ENCODE data around the gene GALR2. TPM values are rescaled to one million over a fixed set of nuclear protein-coding genes. Genes with fewer than 3 reads are reported as not detected.

GALR2 gene
- total RNA-seq, 2 experiments from 2014 or later: 0.59 to 1.0 TPM

- Mint-ChIP-seq H3K36me3 (ENCODE audit: low read depth) (peaks cover 10% of the 10 kb centered on the region), H3K9me3 (no peaks in the 10 kb centered on the region), H3K27me3 (peaks cover 40% of the 10 kb centered on the region), H3K4me1 (ENCODE audit: low read depth) (peaks cover 66% of the 10 kb centered on the region), H3K27ac (peak overlapping the region; percentile 56), H3K4me3 (peak overlapping the region; percentile 77)
- ATAC-seq (ENCODE audit: poor library complexity) (no peak), DNase-seq (peak in 3 of 14 experiments; percentile 23 to 48 (median 40))
- Histone ChIP-seq H3K27me3 (ENCODE audit: control insufficient read depth in 1 of 2, insufficient read depth in 2 of 2, low read length in 2 of 2) (peaks cover 33 to 35% of the 10 kb centered on the region in 2 experiments), H3K4me1 (ENCODE audit: insufficient read depth, low read length) (peaks cover 71% of the 10 kb centered on the region), H3K27ac (ENCODE audit: low read depth in 1 of 2, low read length in 2 of 2) (no peak overlapping the region), H3K36me3 (ENCODE audit: insufficient read depth, low read length) (no peaks in the 10 kb centered on the region), H3K9me3 (ENCODE audit: control insufficient read depth in 1 of 2, insufficient read depth in 1 of 2, low read length in 2 of 2) (peaks cover 0 to 20% of the 10 kb centered on the region in 2 experiments), H3K4me3 (ENCODE audit: low read length) (peak overlapping the region; percentile 41)
- no peak for TF ChIP-seq CTCF (IDR thresholded peaks at IDR 0.05)
- CTCF ChIA-PET: interaction anchor here (0.7 kb wide), 1 partner anchor 204 kb away, joined by 3 read pairs; no protein-coding TSS in a partner anchor
- POLR2A ChIA-PET: interaction anchor here (0.8 to 1.3 kb wide), 3 partner anchors 12 to 47 kb away, joined by 4 to 6 read pairs (median 4); partner anchors contain the start of gene EXOC7
- intact Hi-C loops (cut with DNase I, micrococcal nuclease): no loop called here
These were observed 974 bp downstream of the GALR2 start for GRCh38 chr17:76075364-76076145.

GRCh38 chr17:76076146-76076764 lies 1.7 kb downstream of the GALR2 start:
- ChIA-PET POLR2A (interaction anchor here (0.8 to 1.8 kb wide), 5 partner anchors 13 to 47 kb away, joined by 3 to 6 read pairs (median 4); partner anchors contain the start of gene EXOC7), CTCF (interaction anchor here (0.7 kb wide), 1 partner anchor 203 kb away, joined by 3 read pairs; no protein-coding TSS in a partner anchor)
- Histone ChIP-seq H3K4me1 (ENCODE audit: insufficient read depth, low read length) (peaks cover 67% of the 10 kb centered on the region), H3K36me3 (ENCODE audit: insufficient read depth, low read length) (no peaks in the 10 kb centered on the region), H3K4me3 (ENCODE audit: low read length) (peak overlapping the region; percentile 41), H3K9me3 (ENCODE audit: control insufficient read depth in 1 of 2, insufficient read depth in 1 of 2, low read length in 2 of 2) (peaks cover 0 to 20% of the 10 kb centered on the region in 2 experiments), H3K27me3 (ENCODE audit: control insufficient read depth in 1 of 2, insufficient read depth in 2 of 2, low read length in 2 of 2) (peaks cover 33 to 35% of the 10 kb centered on the region in 2 experiments), H3K27ac (ENCODE audit: low read depth in 1 of 2, low read length in 2 of 2) (no peak overlapping the region)
- H3K27me3 Mint-ChIP-seq: peaks cover 40% of the 10 kb centered on the region
- H3K36me3 Mint-ChIP-seq (ENCODE audit: low read depth): peaks cover 10% of the 10 kb centered on the region
- intact Hi-C loops (cut with DNase I, micrococcal nuclease): no loop called here
- no peak for TF ChIP-seq CTCF (IDR thresholded peaks at IDR 0.05)
- H3K4me1 Mint-ChIP-seq (ENCODE audit: low read depth): peaks cover 60% of the 10 kb centered on the region
- H3K4me3 Mint-ChIP-seq: peak overlapping the region; percentile 87
- peak overlapping the region; percentile 84 for H3K27ac Mint-ChIP-seq
- H3K9me3 Mint-ChIP-seq: no peaks in the 10 kb centered on the region
- ATAC-seq (ENCODE audit: poor library complexity): no peak
- peak in 2 of 14 experiments; percentile 13 to 30 for DNase-seq

GRCh38 chr17:76076765-76077583 lies 2.4 kb downstream of the GALR2 start:
- ChIA-PET POLR2A (interaction anchor here (0.8 to 1.8 kb wide), 3 partner anchors 12 to 15 kb away, joined by 3 to 4 read pairs (median 4); no protein-coding TSS in a partner anchor), CTCF (no interaction called here)
- peak overlapping the region; percentile 87 for H3K4me3 Mint-ChIP-seq
- H3K4me1 Mint-ChIP-seq (ENCODE audit: low read depth): peaks cover 54% of the 10 kb centered on the region
- Histone ChIP-seq H3K4me3 (ENCODE audit: low read length) (peak overlapping the region; percentile 41), H3K27ac (ENCODE audit: low read depth in 1 of 2, low read length in 2 of 2) (no peak overlapping the region), H3K27me3 (ENCODE audit: control insufficient read depth in 1 of 2, insufficient read depth in 2 of 2, low read length in 2 of 2) (peaks cover 33 to 35% of the 10 kb centered on the region in 2 experiments), H3K4me1 (ENCODE audit: insufficient read depth, low read length) (peaks cover 67% of the 10 kb centered on the region), H3K9me3 (ENCODE audit: control insufficient read depth in 1 of 2, insufficient read depth in 1 of 2, low read length in 2 of 2) (peaks cover 0 to 20% of the 10 kb centered on the region in 2 experiments), H3K36me3 (ENCODE audit: insufficient read depth, low read length) (no peaks in the 10 kb centered on the region)
- ATAC-seq (ENCODE audit: poor library complexity) (peak; percentile 54), DNase-seq (peak in 13 of 14 experiments; percentile 17 to 85 (median 53))
- peaks cover 40% of the 10 kb centered on the region for H3K27me3 Mint-ChIP-seq
- intact Hi-C loops (cut with DNase I, micrococcal nuclease): no loop called here
- peak overlapping the region; percentile 84 for H3K27ac Mint-ChIP-seq
- no peaks in the 10 kb centered on the region for H3K9me3 Mint-ChIP-seq
- no peak for TF ChIP-seq CTCF (IDR thresholded peaks at IDR 0.05)
- H3K36me3 Mint-ChIP-seq (ENCODE audit: low read depth): peaks cover 4% of the 10 kb centered on the region

Data from CD4-positive, alpha-beta T cell (primary cell).